ENCODE data around the gene LMO3. TPM values are rescaled to one million over a fixed set of nuclear protein-coding genes. Genes with fewer than 3 reads are reported as not detected.

LMO3 gene
- total and polyA plus RNA-seq, 2 of the 8 experiments (the other 6 are each of a cell fraction or from before 2014, with no cell fraction given): 4.7 to 16.7 TPM

DNA sequence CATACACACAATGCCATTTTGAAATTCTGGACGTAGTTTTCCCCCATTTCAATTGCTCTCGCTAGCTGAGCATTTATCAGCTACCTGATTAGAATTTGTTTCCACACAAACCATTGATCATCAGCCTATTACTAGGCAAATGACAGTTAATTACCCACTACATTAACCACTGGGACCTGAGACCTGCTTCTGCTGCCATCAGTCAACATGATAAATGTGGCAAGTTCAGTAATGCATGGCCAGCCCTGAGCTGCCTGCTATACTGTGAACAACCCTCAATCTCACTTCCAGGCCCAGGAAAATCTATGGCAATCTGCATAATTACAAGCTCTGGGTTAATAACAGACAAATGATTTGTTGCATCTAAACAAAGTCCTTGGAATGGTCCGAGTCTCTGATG, 43.5 kb downstream of the LMO3 start:
- Histone ChIP-seq H2BK5ac (ENCODE audit: low read depth, low read length) (no peak overlapping the region), H4K5ac (ENCODE audit: insufficient read length, low read depth, low read length) (no peak overlapping the region), H3K4me3 (ENCODE audit: extremely low read depth in 1 of 4, insufficient read depth in 2 of 4, low read depth in 3 of 4, low read length in 4 of 4) (no peak overlapping the region), H3K27ac (ENCODE audit: low read depth, low read length) (no peak overlapping the region), H3K36me3 (ENCODE audit: control insufficient read depth in 2 of 4, insufficient read depth in 4 of 4, low read length in 3 of 4) (no peaks in the 10 kb centered on the region), H3K79me2 (ENCODE audit: control insufficient read depth in 1 of 2, insufficient read depth in 2 of 2, low read length in 2 of 2) (no peaks in the 10 kb centered on the region), H3K79me1 (ENCODE audit: low read depth, low read length) (no peaks in the 10 kb centered on the region), H2BK12ac (ENCODE audit: low read depth, low read length) (no peak overlapping the region), H3K23ac (ENCODE audit: insufficient read length) (no peak overlapping the region), H3K9ac (replicated peaks in 1 of 4; ENCODE audit: extremely low read depth in 1 of 4, low read depth in 3 of 4, low read length in 3 of 4) (no peak overlapping the region), H4K20me1 (replicated peaks in 1 of 2; ENCODE audit: control insufficient read depth in 1 of 2, insufficient read depth in 2 of 2, low read length in 2 of 2) (no peaks in the 10 kb centered on the region), H3K4me2 (ENCODE audit: insufficient read depth in 1 of 2, low read depth in 2 of 2, low read length in 2 of 2) (no peak overlapping the region), H2AFZ (ENCODE audit: low read length) (no peak overlapping the region), H3K23me2 (ENCODE audit: low read depth, low read length) (no peaks in the 10 kb centered on the region), H2BK120ac (replicated peaks; ENCODE audit: low read depth, low read length) (no peak overlapping the region), H3K18ac (ENCODE audit: extremely low read depth, low read length) (no peak overlapping the region), H3K14ac (ENCODE audit: insufficient read length) (no peak overlapping the region), H2AK5ac (ENCODE audit: low read depth, low read length) (no peak overlapping the region), H2BK15ac (ENCODE audit: low read length) (no peak overlapping the region), H2BK20ac (ENCODE audit: low read length) (no peak overlapping the region), H3K56ac (replicated peaks; ENCODE audit: insufficient read length, low read depth, low read length) (no peak overlapping the region), H3K27me3 (replicated peaks in 1 of 4; ENCODE audit: control insufficient read depth in 3 of 4, extremely low read depth in 1 of 4, insufficient read depth in 3 of 4, low read length in 3 of 4) (no peaks in the 10 kb centered on the region), H3K4me1 (replicated peaks in 1 of 4; ENCODE audit: control insufficient read depth in 3 of 4, insufficient read depth in 4 of 4, low read length in 3 of 4) (no peaks in the 10 kb centered on the region), H3K4ac (replicated peaks; ENCODE audit: insufficient read length, low read depth, low read length) (no peak overlapping the region), H4K8ac (ENCODE audit: extremely low read depth, insufficient read depth, low read length) (no peak overlapping the region; the same call in 1 of the 2 replicates), H4K91ac (replicated peaks; ENCODE audit: insufficient read length, low read length) (no peak overlapping the region), H3K9me3 (ENCODE audit: insufficient read depth in 2 of 2, low read depth in 1 of 2, low read length in 1 of 2) (no peaks in the 10 kb centered on the region)
- FAIRE-seq (no peak), DNase-seq (ENCODE audit: low read depth in 1 of 2, low spot score in 2 of 2) (no peak)
- POLR2A ChIA-PET (ENCODE audit: partially characterized antibody): no interaction called here
- TF ChIP-seq NRF1 (IDR thresholded peaks at IDR 0.05; ENCODE audit: low read depth, low read length) (no peak), MAFK (IDR thresholded peaks at IDR 0.05; ENCODE audit: low read depth, low read length) (no peak), RNF2 (IDR thresholded peaks at IDR 0.05; ENCODE audit: borderline replicate concordance, low read depth, low read length, missing control alignments, poor library complexity, severe bottlenecking) (no peak), SRF (IDR thresholded peaks at IDR 0.05; ENCODE audit: low read depth, low read length) (no peak), CEBPB (IDR thresholded peaks at IDR 0.05; ENCODE audit: low read depth, low read length) (no peak), SUZ12 (IDR thresholded peaks at IDR 0.05; ENCODE audit: low read length) (no peak)
- CTCF ChIA-PET (ENCODE audit: partially characterized antibody): no interaction called here
- WGBS, 2 experiments (ENCODE audit: extremely low coverage in 1 of 2, insufficient coverage in 1 of 2, insufficient read length in 1 of 2, insufficient replicate concordance in 2 of 2, low coverage in 1 of 2, low lambda C conversion rate in 2 of 2, missing lambda C conversion rate in 1 of 2): 98% methylated on average over 3 of the region's 3 CpGs; no CpG with 5 or more reads in 1 of the 2 experiments

Measured in H1 (cell line).